Uterus (tissue), 2 donors: ENCODE data around the gene MCAT.

Experiments
- CTCF ChIP-seq, 4 experiments: fragments of 200-600 bp in 2 of 4; fragments of 450-650 bp in 2 of 4; sonication (generic) in 2 of 4; IDR thresholded peaks; one replicate each; pipeline ENCODE4 v1.5.1; 2016 to 2019; ENCODE audit warnings: antibody characterized with exemption in 4 of 4, mild to moderate bottlenecking in 2 of 4, moderate library complexity in 1 of 4
- POLR2A ChIP-seq, 2 donors: fragments of 450-650 bp; IDR thresholded peaks; one replicate each; pipeline ENCODE4 v1.6.1; 2016; ENCODE audit warnings: antibody characterized with exemption in 2 of 2, mild to moderate bottlenecking in 1 of 2, moderate library complexity in 1 of 2

- TF ChIP-seq CTCF (IDR thresholded peaks at IDR 0.05), result peak in 1 of 4 experiments; percentile 26
- TF ChIP-seq POLR2A (IDR thresholded peaks at IDR 0.05), result peak; percentile 51 to 68
Observed at GRCh38 chr22:43142880-43143562, at the start of gene MCAT.
